Measurements from ENCODE around the gene YEATS2.
"Not testable (repeated sequence)": the region's sequence is repeated elsewhere in the genome, so short reads cannot be mapped to it uniquely, and the experiment has no call there.

The YEATS2 gene
- total RNA-seq = 37.1 to 151 (median 82.0) reads per million in 17 experiments

- peak; percentile 89 to 94 (median 91) for DNase-seq
Observed at GRCh38 chr3:183697610-183698317, at the start of gene YEATS2. Gene YEATS2 (plus strand): TSS chr3:183697797. CDS start chr3:183715163, 17,366 bp downstream.

- DNase-seq = no peak
Observed at GRCh38 chr3:183650554-183650953, 47.0 kb upstream of the YEATS2 start.

DNA sequence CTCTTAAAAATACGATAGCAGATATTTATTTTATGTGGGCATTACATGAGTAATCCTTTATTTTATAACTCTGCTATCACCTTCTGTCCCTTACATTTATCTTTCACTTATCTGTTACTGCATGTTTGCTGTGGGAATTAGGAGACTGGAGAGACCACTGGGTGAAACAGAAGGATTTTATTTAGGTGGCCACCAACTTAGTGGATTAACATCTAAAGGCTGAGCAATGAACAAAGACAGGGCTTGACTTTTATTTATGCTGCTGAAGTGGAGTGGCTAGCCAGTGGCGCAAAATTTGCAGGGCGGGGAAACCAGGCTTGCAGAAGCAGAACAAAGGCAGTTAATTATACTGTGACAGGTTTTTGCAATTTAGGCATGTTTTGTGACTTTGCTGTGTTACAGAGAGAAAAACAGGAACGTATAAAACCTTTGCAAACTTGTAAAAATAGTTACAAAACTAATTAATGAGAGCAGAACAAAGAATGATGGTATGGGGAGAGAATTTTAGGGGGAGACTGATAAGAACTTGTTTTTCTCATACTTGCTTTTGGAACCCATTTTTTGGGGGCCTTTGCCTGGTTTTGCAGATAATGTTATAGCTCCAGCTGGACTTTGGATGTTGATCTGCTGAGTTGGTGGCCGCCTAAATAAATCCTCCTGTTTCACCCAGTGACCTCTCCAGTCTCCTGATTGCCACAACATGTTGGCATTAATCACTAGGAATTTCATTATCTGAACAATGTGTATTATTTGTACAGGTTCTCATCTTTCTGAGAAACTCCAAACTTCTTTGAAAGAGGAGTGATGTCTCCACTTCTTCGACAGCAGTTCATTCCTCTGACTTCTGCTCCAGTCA is 44.2 kb upstream of the YEATS2 start:
- peak in 3 of 4 experiments; percentile 4 to 22 (median 15) for DNase-seq

GRCh38 chr3:183654727-183655126 is 42.9 kb upstream of the YEATS2 start:
- DNase-seq = no peak

DNA sequence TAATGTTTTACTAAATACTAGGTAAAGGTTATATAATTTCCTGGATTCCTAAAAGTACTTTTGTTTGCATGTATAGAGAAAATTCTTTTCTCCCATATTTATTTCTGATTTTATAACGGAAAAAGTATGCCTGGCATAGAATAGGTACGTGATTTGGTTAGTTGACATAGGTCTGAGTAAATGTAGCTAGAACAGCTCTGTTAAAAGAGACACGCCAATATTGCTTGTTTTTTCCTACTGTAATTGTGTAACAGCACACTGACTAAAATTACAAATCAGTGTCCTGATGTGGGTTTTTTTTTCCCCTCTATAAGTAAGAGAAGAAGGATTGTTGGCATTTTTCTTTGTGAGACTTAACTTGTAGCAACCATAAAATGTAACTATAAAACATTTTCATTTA is 35.5 kb upstream of the YEATS2 start:
- DNase-seq = no peak

GRCh38 chr3:183664913-183665381 is 32.6 kb upstream of the YEATS2 start:
- no peak for DNase-seq

GRCh38 chr3:183680061-183680460 is 17.5 kb upstream of the YEATS2 start:
- no peak for DNase-seq

GRCh38 chr3:183687705-183688104 is 9.9 kb upstream of the YEATS2 start:
- no peak for DNase-seq

- no peak for DNase-seq
Observed at GRCh38 chr3:183688874-183689273, 8.7 kb upstream of the YEATS2 start.

DNA sequence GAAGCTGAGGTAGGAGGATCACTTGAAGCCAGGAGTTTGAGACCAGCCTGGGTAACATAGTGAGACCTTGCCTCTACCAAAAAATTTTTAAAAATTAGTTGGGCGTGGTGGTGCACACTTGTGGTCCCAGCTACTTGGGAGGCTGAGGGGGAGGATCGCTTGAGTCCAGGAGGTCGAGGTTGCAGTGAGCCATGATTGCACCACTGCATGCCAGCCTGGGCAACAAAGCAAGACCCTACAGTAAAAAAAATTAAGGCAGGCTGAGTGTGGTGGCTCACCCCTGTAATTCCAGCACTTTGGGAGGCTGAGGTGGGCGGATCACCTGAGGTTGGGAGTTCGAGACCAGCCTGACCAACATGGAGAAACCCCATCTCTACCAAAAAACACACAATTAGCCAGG is 8.0 kb upstream of the YEATS2 start:
- not testable (repeated sequence) for DNase-seq

GRCh38 chr3:183690402-183690995 is 7.1 kb upstream of the YEATS2 start:
- no peak for DNase-seq

- no peak for DNase-seq
Observed at GRCh38 chr3:183692436-183692835, 5.2 kb upstream of the YEATS2 start.

DNA sequence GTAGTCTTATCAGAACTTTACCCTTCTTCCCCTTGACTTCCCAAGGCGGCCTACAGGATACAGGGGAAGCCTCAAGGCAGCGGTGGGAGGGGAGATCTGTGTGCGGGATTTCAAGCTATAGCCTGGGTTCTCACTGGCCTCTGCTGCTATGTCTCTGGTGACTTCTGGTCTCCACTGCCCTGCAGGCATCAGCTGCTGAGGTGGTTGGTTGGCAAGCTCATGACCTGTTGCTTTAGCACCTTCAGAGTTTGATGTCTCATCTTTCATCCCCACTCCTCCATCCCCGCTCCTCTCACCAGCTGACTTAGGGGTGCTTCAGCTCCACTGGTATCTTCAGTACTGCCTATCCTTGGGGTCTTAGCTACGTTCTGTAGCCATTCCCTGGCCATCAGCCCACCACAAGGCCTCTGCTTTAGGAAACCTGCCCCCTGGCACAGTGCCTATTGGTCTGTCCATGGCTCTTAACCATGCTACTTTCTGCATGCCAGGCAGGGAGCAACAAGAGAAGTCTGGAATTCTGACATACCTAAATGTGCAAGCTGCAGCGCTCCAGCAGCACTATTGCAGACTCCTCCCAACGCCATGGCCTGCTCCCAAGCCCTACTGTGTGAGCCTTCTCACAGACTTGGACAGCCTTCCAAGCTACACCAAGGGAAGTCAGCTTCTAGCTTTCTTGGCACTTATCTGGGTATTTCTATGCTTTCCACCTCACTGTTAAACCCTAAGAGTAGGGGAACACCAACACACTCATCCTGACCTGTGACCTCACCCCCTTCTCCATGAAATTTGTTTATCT is 1.8 kb upstream of the YEATS2 start:
- no peak for DNase-seq

- DNase-seq = no peak
Observed at GRCh38 chr3:183697123-183697609, 431 bp upstream of the YEATS2 start.

GRCh38 chr3:183698318-183698751 is 738 bp downstream of the YEATS2 start:
- DNase-seq = peak in 3 of 4 experiments; percentile 31 to 62 (median 54)

DNA sequence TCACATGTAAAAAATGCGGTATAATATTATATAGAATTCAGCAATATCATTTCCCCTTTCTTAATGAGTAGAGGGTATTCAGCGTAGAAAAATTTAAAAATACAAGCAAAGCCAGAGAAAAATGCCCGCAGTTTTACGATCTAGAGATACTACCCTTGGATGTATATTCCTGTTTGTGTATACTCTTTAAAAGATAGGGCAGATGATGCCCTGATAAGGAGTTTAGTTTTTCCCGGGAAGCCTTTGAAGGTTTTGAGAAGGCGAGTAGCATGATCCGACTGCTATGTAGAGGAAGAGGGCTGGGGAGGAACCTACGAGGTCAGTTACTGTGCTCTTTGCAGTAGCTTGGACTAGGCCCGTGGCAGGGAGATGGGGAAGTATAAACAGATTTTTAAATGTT is 1.2 kb downstream of the YEATS2 start:
- DNase-seq = peak; percentile 67 to 83 (median 79)

- DNase-seq = peak in 1 of 4 experiments; percentile 4
Observed at GRCh38 chr3:183699238-183699947, 1.8 kb downstream of the YEATS2 start.

DNA sequence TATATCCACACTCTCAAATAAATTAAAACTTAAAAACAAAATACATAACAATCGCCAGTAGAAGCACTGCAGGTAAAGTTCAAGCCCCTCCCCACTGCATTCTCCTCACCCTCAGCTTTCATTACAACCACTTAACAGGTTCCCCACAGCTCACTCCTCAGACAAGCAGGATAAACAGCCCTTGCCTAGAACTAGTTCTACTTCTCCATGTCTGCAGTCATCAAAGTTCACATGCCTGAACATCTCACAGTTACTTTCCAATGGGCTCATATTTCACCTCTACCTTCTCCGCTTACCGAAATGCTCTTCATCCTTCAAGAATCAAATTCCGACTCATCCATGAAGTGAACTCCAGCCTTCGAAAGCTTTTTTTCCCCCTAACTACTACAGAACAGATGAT is 4.1 kb downstream of the YEATS2 start:
- DNase-seq = no peak

DNA sequence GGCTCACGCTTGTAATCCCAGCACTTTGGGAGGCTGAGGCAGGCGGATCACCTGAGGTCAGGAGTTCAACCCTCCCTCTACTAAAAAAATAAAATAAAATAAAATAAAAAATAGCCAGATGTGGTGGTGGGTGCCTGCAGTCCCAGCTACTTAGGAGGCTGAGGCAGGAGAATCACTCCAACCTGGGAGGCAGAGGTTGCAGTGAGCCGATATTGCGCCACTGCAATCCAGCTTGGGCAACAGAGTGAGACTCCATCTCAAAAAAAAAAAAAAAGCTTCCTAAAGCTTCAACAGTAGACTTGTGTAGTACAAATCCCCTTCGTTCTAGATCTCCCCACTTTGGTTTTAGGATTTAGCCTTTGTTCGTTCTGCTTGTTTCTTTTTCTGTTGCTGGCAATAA is 6.3 kb downstream of the YEATS2 start:
- peak in 2 of 4 experiments; percentile 16 to 22 for DNase-seq

DNA sequence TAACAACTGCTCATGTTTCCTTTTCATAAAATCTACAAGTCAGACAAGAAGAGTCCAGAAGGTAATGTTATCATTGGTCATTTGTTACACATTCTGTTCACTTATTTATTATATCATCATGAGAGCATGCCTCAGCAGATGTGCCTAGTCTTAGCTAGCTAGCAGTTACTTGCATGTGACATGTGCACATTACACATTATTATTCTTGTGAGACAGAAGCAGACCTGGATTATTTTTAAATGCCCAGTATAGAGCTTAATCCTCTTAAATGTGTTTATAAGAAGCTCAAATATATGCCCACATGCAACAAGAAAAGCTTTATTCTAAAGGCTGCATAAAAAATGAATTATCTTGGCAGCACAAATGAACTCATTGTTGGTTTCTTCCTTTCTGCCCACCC is 12.6 kb downstream of the YEATS2 start:
- peak in 1 of 4 experiments; percentile 9 for DNase-seq

DNA sequence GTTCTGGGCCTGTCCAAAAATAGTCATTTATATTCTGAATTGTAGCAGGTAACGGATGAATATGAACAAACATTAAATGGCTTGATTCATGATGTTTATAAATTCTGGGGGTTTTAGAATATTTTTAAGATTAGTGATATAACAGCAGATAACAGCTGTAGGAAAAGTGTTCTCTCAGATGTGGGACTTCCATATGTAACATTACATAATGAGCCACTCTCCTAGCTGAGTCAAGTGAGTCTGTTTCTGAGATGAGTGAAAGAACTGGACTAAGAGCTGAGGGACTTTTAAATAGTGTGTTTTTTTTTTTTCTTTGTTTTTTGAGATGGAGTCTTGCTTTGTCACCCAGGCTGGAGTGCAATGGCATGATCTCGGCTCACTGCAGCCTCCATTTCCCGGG is 13.9 kb downstream of the YEATS2 start:
- no peak for DNase-seq
